COLO668 (cell line): ENCODE data around the gene KRTAP19-5.
"Not testable (repeated sequence)": the region's sequence is repeated elsewhere in the genome, so short reads cannot be mapped to it uniquely, and the experiment has no call there.

Source experiments
- DNase-seq: peaks from one replicate; lab custom pipeline; 2025; ENCODE audit not compliant: unreplicated experiment; lab: John Stamatoyannopoulos, UW

The KRTAP19-5 gene

DNA sequence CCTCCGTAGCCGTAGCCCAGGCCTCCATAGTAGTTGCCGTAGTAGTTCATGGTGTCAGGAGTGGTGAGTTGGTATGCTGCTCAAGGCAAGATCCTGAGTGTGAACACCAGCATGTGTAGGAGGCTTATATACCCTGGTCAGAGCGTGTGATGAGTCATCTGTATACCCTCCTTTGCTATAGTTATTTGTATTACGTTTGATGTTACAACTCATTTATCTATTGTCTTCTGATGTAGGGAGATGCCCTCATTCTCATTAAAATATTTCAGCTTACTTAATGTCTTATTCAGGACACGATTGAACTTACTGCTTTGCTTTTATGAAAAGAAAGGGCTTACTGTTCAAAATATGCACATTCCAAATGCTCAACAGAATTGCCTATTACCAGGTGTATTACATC lies at the start of gene KRTAP19-5:
TSS of gene KRTAP19-5 (minus strand) at position 101 of the 400 bp plus-strand sequence. CDS start at position 50, 51 bp downstream.
- DNase-seq, result no peak

DNA sequence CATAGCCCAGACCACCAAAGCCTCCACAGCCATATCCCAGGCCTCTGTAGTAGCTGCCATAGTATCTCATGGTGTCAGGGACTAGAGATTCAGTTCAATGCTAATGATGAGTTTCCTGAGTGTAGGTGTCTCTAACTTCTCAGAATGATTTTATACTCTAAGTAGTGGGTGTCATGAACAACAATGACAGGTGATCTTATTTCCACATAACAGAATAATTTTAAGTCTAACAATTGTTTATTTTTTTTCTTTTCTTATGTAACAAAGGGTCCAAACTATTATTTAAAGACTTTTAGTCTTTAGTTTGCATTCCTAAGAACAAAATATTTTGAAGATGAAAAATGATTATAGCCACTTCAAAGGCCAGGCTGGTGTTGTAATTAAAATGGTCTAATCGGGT lies 39.8 kb upstream of the KRTAP19-5 start, which contains the start of gene KRTAP19-6:
TSS of gene KRTAP19-6 (minus strand) at position 101 of the 400 bp plus-strand sequence. CDS start at position 70, 31 bp downstream.
- no peak for DNase-seq

DNA sequence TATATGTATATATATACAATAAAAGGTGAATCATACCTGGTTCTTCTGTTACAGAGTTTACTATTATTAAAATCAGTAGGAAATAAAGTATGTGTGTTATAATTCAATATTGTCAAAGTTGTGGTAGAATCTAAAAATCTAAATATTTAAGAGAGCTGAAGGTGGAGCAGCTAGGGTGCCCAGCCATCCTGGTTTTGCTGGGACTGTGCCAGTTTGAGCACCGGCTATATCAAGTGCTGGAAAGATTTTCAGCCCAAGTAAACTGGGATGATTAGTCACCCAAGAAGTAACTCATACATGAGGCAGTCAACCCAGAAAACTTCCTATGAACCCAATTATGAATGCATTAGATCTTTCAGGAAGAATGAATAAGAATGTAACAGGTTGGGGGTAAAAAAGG lies 16.9 kb upstream of the KRTAP19-5 start:
- DNase-seq, result no peak

DNA sequence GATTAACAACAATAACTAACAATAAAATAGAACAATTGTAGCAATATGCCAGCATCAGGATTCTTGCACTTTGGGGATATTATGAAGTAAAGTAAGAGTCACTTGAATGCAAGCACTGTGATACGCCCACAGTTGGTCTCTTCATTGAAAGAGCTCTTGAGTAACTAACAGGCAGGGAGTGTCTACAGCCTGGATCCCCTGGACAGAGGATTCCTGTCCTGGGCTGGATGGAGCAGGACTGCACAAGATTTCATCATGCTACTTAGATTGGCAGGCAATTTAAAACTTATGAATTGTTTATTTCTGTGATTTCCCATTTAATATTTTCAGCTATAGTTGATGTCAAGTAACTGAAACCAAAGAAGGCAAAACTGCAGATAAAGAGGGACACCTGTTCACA lies 13.7 kb upstream of the KRTAP19-5 start:
- DNase-seq, result no peak

DNA sequence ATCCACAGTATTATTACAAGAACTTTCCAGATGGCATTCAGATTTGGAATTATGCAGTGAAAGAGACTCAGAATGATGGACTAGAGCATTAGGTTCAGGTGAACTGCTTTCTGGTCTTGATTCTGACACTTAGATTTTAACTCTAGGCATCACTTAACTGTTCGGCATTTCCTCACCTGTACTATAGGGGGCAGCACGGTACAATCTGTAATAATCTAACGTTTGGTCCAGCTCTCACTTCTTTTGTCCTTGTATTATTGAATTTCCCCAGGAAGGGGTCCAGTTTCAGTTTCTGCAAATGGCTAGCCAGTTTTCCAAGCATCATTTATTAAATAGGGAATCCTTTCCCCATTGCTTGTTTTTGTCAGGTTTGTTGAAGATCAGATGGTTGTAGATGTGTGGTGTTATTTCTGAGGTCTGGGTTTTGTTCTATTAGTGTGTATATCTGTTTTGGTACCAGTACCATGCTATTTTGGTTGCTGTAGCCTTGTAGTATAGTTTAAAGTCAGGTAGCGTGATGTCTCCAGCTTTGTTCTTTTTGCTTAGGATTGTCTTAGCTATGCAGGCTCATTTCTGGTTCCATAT lies 3.8 kb upstream of the KRTAP19-5 start:
- DNase-seq, result not testable (repeated sequence)

DNA sequence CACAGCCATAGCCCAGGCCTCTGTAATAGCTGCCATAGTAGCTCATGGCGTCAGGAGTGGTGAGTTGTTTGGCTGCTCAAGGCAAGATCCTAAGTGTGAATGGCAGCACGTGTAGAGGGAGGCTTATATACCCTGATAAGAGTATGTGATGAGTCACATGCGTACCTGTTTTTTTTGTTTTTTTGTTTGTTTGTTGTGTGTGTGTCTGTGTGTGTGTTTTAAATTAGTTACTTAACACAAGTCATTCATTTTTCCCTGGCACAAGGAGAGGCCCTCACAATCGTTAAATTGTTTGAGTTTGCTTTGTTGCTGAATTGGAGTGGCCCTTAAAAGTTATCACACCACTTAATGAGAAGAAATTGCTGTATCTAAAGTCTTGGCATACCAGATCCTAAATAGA lies 4.9 kb downstream of the KRTAP19-5 start, which contains the start of gene KRTAP19-4:
TSS of gene KRTAP19-4 (minus strand) at position 101 of the 400 bp plus-strand sequence. CDS start at position 46, 55 bp downstream.
- DNase-seq, result no peak

DNA sequence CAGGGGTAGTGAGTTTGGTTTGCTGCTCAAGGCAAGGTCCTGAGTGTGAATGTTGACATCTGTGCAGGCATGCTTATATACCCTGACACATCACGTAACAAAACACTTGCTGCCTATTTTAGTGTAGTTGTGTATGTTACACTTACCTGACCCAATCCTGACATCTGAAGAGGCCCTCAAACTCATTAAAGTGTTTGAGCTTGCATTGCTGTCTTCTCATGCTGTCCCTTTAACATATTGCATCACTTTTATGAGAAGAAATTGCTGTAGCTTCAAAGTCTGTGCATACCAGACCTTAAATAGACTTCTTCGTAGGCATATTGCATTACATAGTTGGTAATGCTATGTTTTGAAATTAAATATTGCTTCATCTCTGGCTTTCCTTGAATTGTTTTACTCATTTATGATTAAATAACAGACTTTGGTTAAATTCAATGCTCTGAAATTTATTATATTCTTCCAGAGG lies 9.9 kb downstream of the KRTAP19-5 start, which contains the start of gene KRTAP19-3:
TSS of gene KRTAP19-3 (minus strand) at position 51 of the 466 bp plus-strand sequence. CDS start 56 bp downstream, outside the sequence.
- DNase-seq, result no peak

DNA sequence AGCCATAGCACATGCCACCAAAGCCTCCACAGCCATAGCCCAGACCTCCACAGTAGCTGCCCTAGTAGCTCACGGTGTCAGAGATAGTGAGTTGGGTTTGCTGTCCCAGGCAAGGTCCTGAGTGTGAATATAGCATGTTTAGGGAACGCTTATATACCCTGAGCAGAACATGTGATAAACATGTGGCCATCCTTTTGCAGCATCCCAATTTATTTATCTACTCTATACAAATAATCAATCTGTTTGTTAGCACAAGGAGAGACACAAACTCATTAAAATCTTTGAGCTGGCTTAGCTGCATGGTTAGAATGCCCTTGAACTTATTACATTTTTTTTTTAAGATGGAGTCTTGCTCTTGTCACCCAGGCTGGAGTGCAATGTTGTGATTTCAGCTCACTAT lies 14.6 kb downstream of the KRTAP19-5 start, which contains the start of gene KRTAP19-2:
TSS of gene KRTAP19-2 (minus strand) at position 101 of the 400 bp plus-strand sequence. CDS start at position 13, 88 bp downstream.
- DNase-seq, result no peak

DNA sequence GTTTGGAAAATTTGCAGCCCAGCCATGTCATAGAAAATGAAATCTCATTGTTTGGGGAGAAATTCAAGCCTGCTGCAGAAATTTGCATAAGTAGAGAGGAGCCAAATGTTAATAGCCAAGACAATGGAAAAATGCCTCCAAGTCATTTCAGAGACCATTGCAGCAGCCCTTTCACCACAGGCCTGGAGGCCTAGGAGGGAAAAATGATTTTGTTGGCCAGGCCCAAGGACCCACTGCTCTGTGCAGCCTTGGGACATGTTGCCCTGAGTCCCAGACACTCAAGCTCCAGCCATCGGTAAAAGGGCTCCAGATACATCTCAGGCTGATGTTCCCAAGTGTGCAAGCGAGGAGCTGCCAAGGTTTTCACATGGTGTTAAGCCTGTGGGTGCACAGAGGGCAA lies 15.8 kb downstream of the KRTAP19-5 start:
- no peak for DNase-seq

DNA sequence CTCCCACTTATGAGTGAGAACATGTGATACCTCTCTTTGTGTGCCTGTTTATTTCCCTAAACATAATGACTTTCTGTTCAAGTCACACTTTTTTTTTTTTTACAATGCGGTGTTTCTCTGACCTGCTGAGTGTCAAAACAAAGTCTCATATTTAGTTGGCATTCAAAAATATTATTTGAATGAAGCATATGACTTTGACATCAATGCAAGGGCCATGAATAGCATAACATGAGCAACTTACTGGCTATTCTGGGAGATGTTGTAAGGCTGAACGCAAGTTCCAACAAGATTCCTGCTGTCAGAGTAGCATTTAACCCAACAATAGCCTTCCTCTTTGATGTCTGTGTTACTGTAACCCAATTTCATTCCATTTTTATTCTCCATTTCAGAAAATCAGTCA lies 19.8 kb downstream of the KRTAP19-5 start:
- no peak for DNase-seq

DNA sequence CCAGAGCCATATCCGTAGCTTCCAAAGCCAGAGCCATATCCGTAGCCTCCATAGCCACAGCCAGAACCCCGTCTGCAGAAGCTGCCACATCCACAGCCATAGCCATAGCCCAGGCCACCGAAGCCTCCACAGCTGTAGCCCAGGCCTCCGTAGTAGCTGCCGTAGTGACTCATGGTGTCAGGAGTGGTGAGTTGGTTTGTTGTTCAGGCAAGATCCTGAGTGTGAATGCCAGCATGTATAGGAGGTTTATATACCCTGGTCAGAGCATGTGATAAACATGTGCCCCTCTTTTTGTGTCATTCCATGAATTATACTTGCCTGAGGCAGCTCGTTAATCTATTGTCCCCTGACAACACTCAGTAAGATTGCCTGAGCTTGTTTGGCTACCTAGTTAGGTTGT lies 21.8 kb downstream of the KRTAP19-5 start, which contains the start of gene KRTAP19-1:
TSS of gene KRTAP19-1 (minus strand) at position 223 of the 400 bp plus-strand sequence. CDS start at position 173, 50 bp downstream.
- DNase-seq, result no peak

DNA sequence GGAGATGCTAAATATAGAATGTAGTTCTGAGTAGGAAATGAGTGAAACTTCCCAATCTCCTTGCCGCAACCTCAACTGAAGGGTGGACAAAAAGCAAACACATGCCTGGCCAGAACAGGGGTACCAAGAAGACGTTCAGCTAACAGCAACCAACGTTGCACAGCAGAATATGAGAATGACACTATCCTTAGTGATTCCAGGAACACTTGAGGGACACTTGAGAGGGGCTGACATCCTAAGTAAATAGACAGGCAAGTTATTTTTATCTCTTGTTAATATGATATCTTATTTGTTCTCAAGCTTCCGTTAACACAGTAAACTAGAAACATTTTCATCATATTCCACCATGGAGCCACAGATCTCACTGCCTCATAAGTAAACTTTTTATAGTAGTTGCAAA lies 22.7 kb downstream of the KRTAP19-5 start:
- DNase-seq, result no peak

DNA sequence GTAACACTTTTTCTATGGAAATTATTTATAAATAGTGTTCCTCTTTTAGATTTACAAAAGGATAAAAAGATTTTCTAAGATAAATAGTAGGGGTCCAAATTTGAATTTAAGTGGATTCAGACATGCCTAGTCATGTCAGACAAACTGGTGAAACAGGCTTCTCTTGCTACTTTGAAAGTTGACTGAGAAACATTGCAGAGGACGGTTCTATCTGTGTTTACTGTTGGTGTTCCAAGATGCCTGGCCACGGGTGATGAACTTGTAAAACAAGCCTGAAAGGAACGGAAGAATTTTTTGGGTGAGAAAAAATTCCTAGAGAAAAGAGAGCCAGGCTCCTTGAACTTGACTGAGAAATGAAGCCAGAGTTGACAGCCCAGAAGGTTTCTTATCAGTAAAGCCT lies 23.9 kb downstream of the KRTAP19-5 start:
- no peak for DNase-seq

DNA sequence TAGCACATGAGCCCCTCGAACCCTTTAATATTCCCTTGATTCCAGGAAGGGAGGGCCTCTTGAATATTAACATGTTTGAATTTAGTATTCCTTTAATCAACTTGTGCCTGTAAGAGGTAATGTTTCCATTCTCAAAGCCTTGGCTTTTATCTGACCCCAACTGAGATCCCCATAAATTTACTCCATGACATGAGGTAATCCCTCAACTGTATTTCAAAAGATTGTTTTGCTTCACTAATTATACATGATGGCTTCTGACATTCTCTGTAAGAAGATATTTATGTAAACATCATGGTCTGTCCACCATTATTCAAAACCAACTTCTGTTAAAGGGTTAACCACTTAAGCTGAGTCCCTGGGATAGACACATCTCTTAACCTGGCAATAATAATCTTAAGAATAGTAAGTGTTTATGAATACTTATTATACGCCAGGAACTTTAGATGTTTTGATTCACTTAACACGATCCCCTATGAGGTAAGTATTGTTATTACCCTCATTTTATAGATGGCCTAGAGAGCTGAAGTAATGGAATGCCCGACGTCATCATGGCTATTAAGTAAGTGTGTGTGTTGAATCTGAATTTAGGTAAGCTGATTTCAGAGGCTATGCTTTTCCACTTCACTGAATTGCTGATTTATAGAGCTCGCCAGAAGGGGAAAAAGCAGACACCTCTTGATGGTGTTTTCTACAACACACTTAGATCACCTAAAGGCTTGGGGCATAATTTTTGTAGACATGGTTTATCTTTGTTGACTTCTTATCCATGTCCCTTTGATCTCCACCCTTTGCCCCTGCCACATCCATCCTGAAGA lies 32.8 kb downstream of the KRTAP19-5 start:
- no peak for DNase-seq

DNA sequence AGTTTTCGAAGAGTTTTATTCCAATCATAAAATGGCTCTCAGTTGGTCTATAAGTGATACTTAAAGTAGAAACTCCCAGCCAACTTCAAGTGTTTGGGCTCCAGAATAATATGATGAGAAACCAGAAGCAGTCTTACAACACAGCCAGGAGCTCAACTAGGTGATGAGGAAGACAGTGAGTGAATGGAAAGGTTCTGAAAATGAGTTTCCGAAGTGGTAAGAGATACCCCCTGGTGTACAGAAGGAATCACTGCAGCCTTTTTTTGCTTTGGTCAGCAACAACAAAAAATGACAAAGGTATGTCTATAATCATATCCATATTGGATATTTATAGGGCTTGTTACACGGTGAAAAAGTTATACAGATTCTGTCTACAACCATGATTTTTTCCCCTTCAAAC lies 38.2 kb downstream of the KRTAP19-5 start:
- DNase-seq, result no peak
